Measurements from ENCODE around the gene CHRNB2. TPM values are rescaled to one million over a fixed set of nuclear protein-coding genes. Genes with fewer than 3 reads are reported as not detected.

CHRNB2 gene
- polyA plus RNA-seq, 1 donor (not counting 4 experiments of a cell fraction or from before 2014, with no cell fraction given), result 0.09 TPM

DNA sequence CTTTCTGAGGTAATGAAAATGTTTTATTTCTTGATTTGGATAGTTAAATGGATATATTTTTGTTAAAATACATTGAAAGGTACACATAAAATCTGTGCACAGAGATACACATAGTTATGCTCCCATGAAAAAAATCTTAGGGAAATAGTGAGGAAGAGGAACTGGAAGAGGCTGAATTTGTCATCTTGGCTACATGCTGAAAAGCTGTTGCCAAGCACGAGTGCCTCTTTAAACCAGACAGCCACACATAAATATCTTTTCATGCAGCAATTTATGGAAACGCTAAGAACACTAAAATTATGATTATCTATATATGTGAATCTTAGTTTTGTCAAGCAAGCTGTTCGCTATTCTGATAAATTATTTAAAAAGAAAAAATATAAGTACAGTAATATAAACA lies 53.2 kb downstream of the CHRNB2 start:
- dilution Hi-C loops (cut with MboI; ENCODE audit: extremely low pct_ligation_motif_present, low sequenced_read_pairs), result no loop called here
- H3K27ac ChIP-seq (ENCODE audit: control insufficient read depth, insufficient read depth, low read length), result no peak overlapping the region
- peaks cover 8% of the 10 kb centered on the region for H4K20me1 ChIP-seq (ENCODE audit: control insufficient read depth, extremely low read depth, insufficient read depth, low read length)
- H2AFZ ChIP-seq (ENCODE audit: control insufficient read depth, low read length), result no peak overlapping the region
- H3K79me2 ChIP-seq (ENCODE audit: control insufficient read depth, insufficient read depth, low read length), result peaks cover 92% of the 10 kb centered on the region
- H3K4me2 ChIP-seq (ENCODE audit: control insufficient read depth, extremely low read depth, insufficient read depth, low read depth, low read length), result no peak overlapping the region
- FAIRE-seq, result no peak
- H3K36me3 ChIP-seq (ENCODE audit: control insufficient read depth in 2 of 2, extremely low read depth in 1 of 2, insufficient read depth in 2 of 2, low read length in 2 of 2), result no peaks in the 10 kb centered on the region
- H3K9me3 ChIP-seq (ENCODE audit: control insufficient read depth, low read depth, low read length), result no peaks in the 10 kb centered on the region
- no peaks in the 10 kb centered on the region for H3K9me1 ChIP-seq (ENCODE audit: control insufficient read depth, extremely low read depth, insufficient read depth, low read length)
- TF ChIP-seq EZH2 (IDR thresholded peaks at IDR 0.05; ENCODE audit: low read length), result no peak
- TF ChIP-seq, protein P1, sequence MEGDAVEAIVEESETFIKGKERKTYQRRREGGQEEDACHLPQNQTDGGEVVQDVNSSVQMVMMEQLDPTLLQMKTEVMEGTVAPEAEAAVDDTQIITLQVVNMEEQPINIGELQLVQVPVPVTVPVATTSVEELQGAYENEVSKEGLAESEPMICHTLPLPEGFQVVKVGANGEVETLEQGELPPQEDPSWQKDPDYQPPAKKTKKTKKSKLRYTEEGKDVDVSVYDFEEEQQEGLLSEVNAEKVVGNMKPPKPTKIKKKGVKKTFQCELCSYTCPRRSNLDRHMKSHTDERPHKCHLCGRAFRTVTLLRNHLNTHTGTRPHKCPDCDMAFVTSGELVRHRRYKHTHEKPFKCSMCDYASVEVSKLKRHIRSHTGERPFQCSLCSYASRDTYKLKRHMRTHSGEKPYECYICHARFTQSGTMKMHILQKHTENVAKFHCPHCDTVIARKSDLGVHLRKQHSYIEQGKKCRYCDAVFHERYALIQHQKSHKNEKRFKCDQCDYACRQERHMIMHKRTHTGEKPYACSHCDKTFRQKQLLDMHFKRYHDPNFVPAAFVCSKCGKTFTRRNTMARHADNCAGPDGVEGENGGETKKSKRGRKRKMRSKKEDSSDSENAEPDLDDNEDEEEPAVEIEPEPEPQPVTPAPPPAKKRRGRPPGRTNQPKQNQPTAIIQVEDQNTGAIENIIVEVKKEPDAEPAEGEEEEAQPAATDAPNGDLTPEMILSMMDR (optimal IDR thresholded peaks at IDR 0.05 in 1 of 3, IDR thresholded peaks at IDR 0.05 in 1 of 3, conservative IDR thresholded peaks at IDR 0.05 in 1 of 3; ENCODE audit: extremely low read depth in 1 of 3, insufficient read depth in 2 of 3, low read length in 3 of 3), result no peak
- H3K27me3 ChIP-seq (ENCODE audit: control insufficient read depth, extremely low read depth, insufficient read depth, low read length), result no peaks in the 10 kb centered on the region
- no peak overlapping the region for H3K4me3 ChIP-seq (ENCODE audit: control insufficient read depth in 2 of 3, extremely low read depth in 1 of 3, insufficient read depth in 2 of 3, low read depth in 1 of 3, low read length in 3 of 3)
- H3K4me1 ChIP-seq (ENCODE audit: control insufficient read depth, extremely low read depth, insufficient read depth, low read length), result peaks cover 21% of the 10 kb centered on the region
- no peak overlapping the region for H3K9ac ChIP-seq (ENCODE audit: control insufficient read depth, extremely low read depth, insufficient read depth, low read length)
- no peak for DNase-seq (ENCODE audit: low read depth, low spot score)

DNA sequence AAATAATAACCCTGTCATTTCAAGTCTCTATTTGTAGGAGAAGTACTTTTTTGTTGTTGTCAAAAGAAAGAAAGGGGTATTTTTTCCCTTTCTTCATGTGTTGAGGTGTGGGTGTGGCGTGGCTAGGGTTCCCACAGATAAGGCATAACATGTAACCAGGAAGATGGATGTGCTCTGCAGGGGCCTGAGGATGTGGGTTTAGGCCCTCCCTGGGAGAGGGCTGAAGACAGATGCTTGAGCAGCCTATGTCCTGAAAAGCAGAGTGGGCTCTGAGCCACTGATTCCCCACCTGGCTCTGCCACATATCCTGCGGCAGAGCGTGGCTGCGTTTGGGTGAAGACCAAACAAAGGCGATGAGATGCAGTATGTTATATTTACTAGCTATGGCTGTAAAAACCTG lies 54.3 kb downstream of the CHRNB2 start:
- Histone ChIP-seq H3K27ac (ENCODE audit: control insufficient read depth, insufficient read depth, low read length) (no peak overlapping the region), H3K9me3 (ENCODE audit: control insufficient read depth, low read depth, low read length) (no peaks in the 10 kb centered on the region), H3K9me1 (ENCODE audit: control insufficient read depth, extremely low read depth, insufficient read depth, low read length) (no peaks in the 10 kb centered on the region), H3K4me1 (ENCODE audit: control insufficient read depth, extremely low read depth, insufficient read depth, low read length) (peaks cover 28% of the 10 kb centered on the region), H3K36me3 (ENCODE audit: control insufficient read depth in 2 of 2, extremely low read depth in 1 of 2, insufficient read depth in 2 of 2, low read length in 2 of 2) (no peaks in the 10 kb centered on the region), H3K4me2 (ENCODE audit: control insufficient read depth, extremely low read depth, insufficient read depth, low read depth, low read length) (no peak overlapping the region), H3K4me3 (ENCODE audit: control insufficient read depth in 2 of 3, extremely low read depth in 1 of 3, insufficient read depth in 2 of 3, low read depth in 1 of 3, low read length in 3 of 3) (no peak overlapping the region), H3K9ac (ENCODE audit: control insufficient read depth, extremely low read depth, insufficient read depth, low read length) (no peak overlapping the region), H3K79me2 (ENCODE audit: control insufficient read depth, insufficient read depth, low read length) (peaks cover 92% of the 10 kb centered on the region), H3K27me3 (ENCODE audit: control insufficient read depth, extremely low read depth, insufficient read depth, low read length) (no peaks in the 10 kb centered on the region), H2AFZ (ENCODE audit: control insufficient read depth, low read length) (no peak overlapping the region), H4K20me1 (ENCODE audit: control insufficient read depth, extremely low read depth, insufficient read depth, low read length) (peaks cover 2% of the 10 kb centered on the region)
- FAIRE-seq (no peak), DNase-seq (ENCODE audit: low read depth, low spot score) (no peak)
- TF ChIP-seq EZH2 (IDR thresholded peaks at IDR 0.05; ENCODE audit: low read length), result no peak
- TF ChIP-seq, protein P1 (optimal IDR thresholded peaks at IDR 0.05 in 1 of 3, IDR thresholded peaks at IDR 0.05 in 1 of 3, conservative IDR thresholded peaks at IDR 0.05 in 1 of 3; ENCODE audit: extremely low read depth in 1 of 3, insufficient read depth in 2 of 3, low read length in 3 of 3), result no peak
- dilution Hi-C loops (cut with MboI; ENCODE audit: extremely low pct_ligation_motif_present, low sequenced_read_pairs), result no loop called here
